Left lung (tissue), 10 donors: ENCODE results near the gene TRNP1. TPM values are rescaled to one million over a fixed set of nuclear protein-coding genes. Genes with fewer than 3 reads are reported as not detected.

ENCODE experiments used
- ATAC-seq: fragments of 200-7000 bp; cut with Tn5 transposase; one replicate; pipeline ENCODE4 v1.9.1; 2020; ENCODE audit warnings: moderate library complexity
- DNase-seq, 4 donors: peaks; one replicate each; pipeline ENCODE4 v3.0.0-alpha.2; 2013 to 2020
- H3K27ac ChIP-seq, 2 donors: fragments of 200-600 bp; sonication (generic) in 1 of 2; one replicate each; pipeline versions ENCODE4 v1.5.0 to v1.8.0; 2020 to 2021
- H3K27me3 ChIP-seq, 2 donors: fragments of 200-600 bp; sonication (generic) in 1 of 2; one replicate each; pipeline versions ENCODE4 v1.5.0 to v1.8.0; 2020 to 2021
- H3K36me3 ChIP-seq, 2 donors: fragments of 200-600 bp; sonication (generic) in 1 of 2; one replicate each; pipeline versions ENCODE4 v1.5.0 to v1.8.0; 2020 to 2021
- H3K4me1 ChIP-seq, 2 donors: fragments of 200-600 bp; one replicate each; pipeline ENCODE4 v1.8.0; 2021
- H3K4me3 ChIP-seq, 2 donors: fragments of 200-600 bp; sonication (generic) in 1 of 2; one replicate each; pipeline versions ENCODE4 v1.5.0 to v1.8.0; 2020 to 2021; ENCODE audit warnings: mild to moderate bottlenecking in 1 of 2
- H3K9me3 ChIP-seq, 2 donors: fragments of 200-600 bp; sonication (generic) in 1 of 2; one replicate each; pipeline versions ENCODE4 v1.5.0 to v1.8.0; 2020 to 2021
- CTCF ChIP-seq, 2 donors: fragments of 200-600 bp; sonication (generic) in 1 of 2; IDR thresholded peaks; one replicate each; pipeline versions ENCODE4 v1.5.0 to v1.8.0; 2021; ENCODE audit warnings: antibody characterized with exemption in 2 of 2
- intact Hi-C, 2 donors: fragments of 100-400 bp; cut with DNase I; formaldehyde crosslinking; loops; one replicate each; pipeline versions ENCODE4 v1.11.2 to v1.14.2; 2022
- polyA plus RNA-seq, 6 donors: library from polyadenylated mRNA; unstranded; fragments of 120-200 nt; gene quantifications; one replicate each; pipeline ENCODE4 v1.2.1, GENCODE V29; 2013; ENCODE audit not compliant: insufficient read length in 6 of 6
- total RNA-seq, 2 donors: library from RNA; stranded (reverse); fragmentation: NEBNext Ultra II Directional; extraction: Animal tissue kit (Norgen Biotek cat#: 25700); gene quantifications; one replicate each; pipeline ENCODE4 v1.2.1, GENCODE V29; 2021
- donor health status: DM: no; HTN: yes; CAD: no.
- donor health status: DM: no; HTN: no; CAD: no.

TRNP1 gene
- total and polyA plus RNA-seq, 8 donors = 1.6 to 27.7 (median 3.2) TPM

- ATAC-seq = no peak
- no peak for DNase-seq
- Histone ChIP-seq H3K36me3 (no peaks in the 10 kb centered on the region), H3K4me3 (no peak overlapping the region), H3K4me1 (peaks cover 0 to 14% of the 10 kb centered on the region in 2 donors), H3K27me3 (peaks cover 0 to 11% of the 10 kb centered on the region in 2 donors), H3K27ac (no peak overlapping the region), H3K9me3 (no peaks in the 10 kb centered on the region)
- intact Hi-C loops = no loop called here
- no peak for TF ChIP-seq CTCF (IDR thresholded peaks at IDR 0.05)
These were observed 21.8 kb downstream of the TRNP1 start for GRCh38 chr1:27015260-27015659.

GRCh38 chr1:27016376-27016775 lies 22.9 kb downstream of the TRNP1 start:
- ATAC-seq (no peak), DNase-seq (no peak)
- Histone ChIP-seq H3K4me1 (peaks cover 0 to 14% of the 10 kb centered on the region in 2 donors), H3K36me3 (no peaks in the 10 kb centered on the region), H3K9me3 (no peaks in the 10 kb centered on the region), H3K27ac (no peak overlapping the region), H3K27me3 (peaks cover 0 to 11% of the 10 kb centered on the region in 2 donors), H3K4me3 (no peak overlapping the region)
- intact Hi-C loops = no loop called here
- no peak for TF ChIP-seq CTCF (IDR thresholded peaks at IDR 0.05)

GRCh38 chr1:27017207-27017606 lies 23.7 kb downstream of the TRNP1 start:
- DNase-seq (no peak), ATAC-seq (no peak)
- H3K27me3 ChIP-seq = peaks cover 0 to 5% of the 10 kb centered on the region in 2 donors
- TF ChIP-seq CTCF (IDR thresholded peaks at IDR 0.05) = no peak
- no peak overlapping the region for H3K27ac ChIP-seq
- H3K36me3 ChIP-seq = no peaks in the 10 kb centered on the region
- intact Hi-C loops = no loop called here
- peaks cover 0 to 11% of the 10 kb centered on the region in 2 donors for H3K4me1 ChIP-seq
- no peak overlapping the region for H3K4me3 ChIP-seq
- H3K9me3 ChIP-seq = no peaks in the 10 kb centered on the region

- DNase-seq (no peak), ATAC-seq (no peak)
- intact Hi-C loops = no loop called here
These were observed 24.8 kb downstream of the TRNP1 start for GRCh38 chr1:27018316-27018715.

GRCh38 chr1:27021354-27022031 lies 28.0 kb downstream of the TRNP1 start:
- no peak for TF ChIP-seq CTCF (IDR thresholded peaks at IDR 0.05)
- no peaks in the 10 kb centered on the region for H3K36me3 ChIP-seq
- ATAC-seq (no peak), DNase-seq (no peak)
- H3K9me3 ChIP-seq = no peaks in the 10 kb centered on the region
- H3K27ac ChIP-seq = no peak overlapping the region
- intact Hi-C loops = no loop called here
- H3K27me3 ChIP-seq = no peaks in the 10 kb centered on the region
- no peak overlapping the region for H3K4me3 ChIP-seq
- no peaks in the 10 kb centered on the region for H3K4me1 ChIP-seq

More at GRCh38 chr1:27018316-27018715, 24.8 kb downstream of the TRNP1 start:
- Histone ChIP-seq H3K9me3 (no peaks in the 10 kb centered on the region), H3K27me3 (no peaks in the 10 kb centered on the region), H3K4me3 (no peak overlapping the region), H3K27ac (no peak overlapping the region), H3K36me3 (no peaks in the 10 kb centered on the region), H3K4me1 (peaks cover 0 to 4% of the 10 kb centered on the region in 2 donors)
- TF ChIP-seq CTCF (IDR thresholded peaks at IDR 0.05) = no peak
